CD14-positive monocyte (primary cell): ENCODE data around the gene ZNF362. TPM values are rescaled to one million over a fixed set of nuclear protein-coding genes. Genes with fewer than 3 reads are reported as not detected.

Source experiments
- polyA plus RNA-seq, 3 donors: library from polyadenylated mRNA; depleted of rRNA in 1 of 3; unstranded in 2 of 3; stranded (reverse) in 1 of 3; fragments of 300-500 nt in 2 of 3; fragments of >200 nt in 1 of 3; fragmentation: Illumina TruSeq in 2 of 3; gene quantifications; 1 replicate in 2 of 3; 2 replicates in 1 of 3; pipeline ENCODE4 v1.2.3, GENCODE V29; 2012 to 2021
- small RNA-seq: library from RNA; depleted of rRNA; stranded (forward); fragments of <200 nt; gene quantifications from one replicate; pipeline ENCODE3, GENCODE V24; 2012; ENCODE audit warnings: low read depth; ENCODE audit not compliant: insufficient read length

ZNF362 gene
- polyA plus RNA-seq, 3 donors = 11.4 to 18.9 (median 13.5) TPM

Small RNAs within 50 kb of the gene (small RNA-seq; reads per million reads assigned to genes)
- not detected for gene RN7SKP16

Other genes with a start within 250 kb of the ZNF362 start
- 100 to 1,000 TPM in 2 of 3 donors, 10 to 100 TPM in 1; 68.8 to 180 (median 162) TPM for gene AK2, start 219.6 kb upstream of the ZNF362 start, polyA plus RNA-seq
- gene AZIN2, start 175.3 kb upstream of the ZNF362 start, polyA plus RNA-seq = under 1 TPM in 2 of 3 donors, not detected in 1; 0.03 to 0.89 TPM
- 1 to 10 TPM; 1.7 to 8.1 (median 2.1) TPM for gene TRIM62, start 74.4 kb upstream of the ZNF362 start, polyA plus RNA-seq
- gene A3GALT2, start 64.6 kb downstream of the ZNF362 start, polyA plus RNA-seq = not detected
- gene PHC2, start 174.6 kb downstream of the ZNF362 start, polyA plus RNA-seq = 10 to 100 TPM; 18.9 to 85.3 (median 53.1) TPM
- gene ZSCAN20, start 216.2 kb downstream of the ZNF362 start, polyA plus RNA-seq = under 1 TPM; 0.29 to 0.51 (median 0.29) TPM